ENCODE measurements around the gene PCBP4.

DNA sequence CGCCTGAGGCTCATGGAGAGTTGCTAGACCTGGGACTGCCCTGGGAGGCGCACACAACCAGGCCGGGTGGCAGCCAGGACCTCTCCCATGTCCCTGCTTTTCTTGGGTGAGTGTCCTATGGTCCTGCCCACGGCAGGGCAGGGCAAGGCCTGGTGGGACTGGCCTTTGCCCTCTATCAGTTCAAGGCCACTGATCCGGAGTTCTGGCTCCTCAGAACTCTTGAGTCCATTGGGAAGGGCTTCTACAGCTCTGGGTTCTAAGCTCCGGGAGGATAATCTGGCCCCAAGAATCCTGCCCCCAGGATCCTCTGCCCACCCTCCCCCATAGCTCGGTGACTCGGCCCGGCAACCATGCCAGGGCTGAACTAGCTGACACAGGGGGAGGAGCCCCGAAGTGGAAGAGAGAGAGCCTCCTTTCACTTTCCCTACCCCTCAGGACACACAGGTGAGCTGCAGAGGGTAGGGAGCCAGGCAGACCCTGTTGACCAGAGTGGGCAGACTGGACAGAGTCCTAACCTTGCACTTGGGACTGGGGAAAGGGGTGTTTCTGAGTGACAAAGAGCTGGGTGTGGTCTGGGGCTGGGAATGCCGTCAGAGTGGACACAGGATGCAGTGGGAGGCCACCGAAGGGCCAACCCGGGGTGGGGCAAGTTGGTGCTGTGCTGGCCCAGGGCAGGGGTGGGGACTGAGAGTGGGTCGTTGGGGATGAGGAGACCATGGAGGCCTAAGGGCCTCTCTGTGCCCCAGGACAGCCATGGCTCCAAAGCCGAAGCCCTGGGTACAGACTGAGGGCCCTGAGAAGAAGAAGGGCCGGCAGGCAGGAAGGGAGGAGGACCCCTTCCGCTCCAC lies 24.4 kb downstream of the PCBP4 start:
- TF ChIP-seq CTCF (conservative IDR thresholded peaks at IDR 0.05; ENCODE audit: low read depth, low read length) = no peak
- TF ChIP-seq EZH2 (IDR thresholded peaks at IDR 0.05; ENCODE audit: low read length, unreplicated experiment) = no peak
- no peak for TF ChIP-seq EZH2phosphoT487 (IDR thresholded peaks at IDR 0.05; ENCODE audit: borderline replicate concordance, low read length)

Data from PC-3 (cell line).